Measurements from ENCODE around the gene NRARP.

- TF ChIP-seq BHLHE40 (IDR thresholded peaks at IDR 0.05; ENCODE audit: borderline replicate concordance) (no peak), HDGF (IDR thresholded peaks at IDR 0.05; ENCODE audit: borderline replicate concordance) (no peak), FOXA1 (IDR thresholded peaks at IDR 0.05) (no peak), ZNF384 (IDR thresholded peaks at IDR 0.05) (no peak), SP1 (IDR thresholded peaks at IDR 0.05) (no peak), CTBP1 (IDR thresholded peaks at IDR 0.05; ENCODE audit: borderline replicate concordance) (no peak), FOXK2 (IDR thresholded peaks at IDR 0.05) (no peak), FOXM1 (IDR thresholded peaks at IDR 0.05; ENCODE audit: borderline replicate concordance) (no peak)
These were observed 29.9 kb upstream of the NRARP start for GRCh38 chr9:137331929-137332328.
